D341Med (cell line): Measurements from ENCODE around the gene FBXO15.

ENCODE experiments used
- DNase-seq: peaks from one replicate; pipeline ENCODE4 v3.0.0; 2012; ENCODE audit warnings: low spot score

The FBXO15 gene

DNA sequence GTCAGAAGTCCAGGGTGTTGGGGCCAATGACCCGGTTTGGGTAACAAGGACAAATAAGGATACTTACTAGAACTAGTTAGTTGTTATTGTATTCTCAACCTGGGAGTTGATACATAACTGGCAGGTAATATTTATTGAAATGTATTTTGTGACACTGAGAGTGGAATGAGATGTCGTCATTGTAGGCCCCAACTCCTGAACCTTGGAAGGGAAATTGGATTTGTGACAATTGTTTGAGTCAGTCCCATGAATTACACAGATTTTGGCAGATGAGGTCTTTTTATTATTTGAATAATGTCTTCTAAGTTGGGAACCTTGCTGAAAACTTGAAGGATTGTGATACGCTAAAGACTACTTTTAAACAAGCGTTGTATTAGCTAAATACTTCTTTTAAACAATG is 5.7 kb upstream of the FBXO15 start:
- DNase-seq, result no peak

GRCh38 chr18:74152857-74153256 is 5.2 kb upstream of the FBXO15 start:
- DNase-seq, result no peak

DNA sequence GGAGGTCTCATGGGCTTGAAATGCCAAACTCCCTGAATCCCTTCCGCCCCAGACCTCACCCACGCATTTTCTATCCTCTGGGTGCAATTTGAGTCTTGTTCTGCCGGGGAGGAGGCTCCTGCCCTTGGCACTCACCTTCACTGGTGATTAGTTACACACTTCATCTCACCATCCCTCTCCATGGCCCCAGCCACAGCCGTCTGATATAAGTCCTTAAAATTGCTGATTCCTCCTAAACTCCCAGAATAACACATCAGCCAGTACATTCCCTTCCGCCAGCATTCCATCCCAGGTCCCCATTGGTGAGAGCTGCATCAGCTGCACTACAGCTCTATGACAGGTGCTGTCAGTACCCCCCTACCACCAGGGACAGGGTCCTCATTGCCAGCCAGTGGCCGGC is 4.6 kb upstream of the FBXO15 start:
- DNase-seq, result no peak

DNA sequence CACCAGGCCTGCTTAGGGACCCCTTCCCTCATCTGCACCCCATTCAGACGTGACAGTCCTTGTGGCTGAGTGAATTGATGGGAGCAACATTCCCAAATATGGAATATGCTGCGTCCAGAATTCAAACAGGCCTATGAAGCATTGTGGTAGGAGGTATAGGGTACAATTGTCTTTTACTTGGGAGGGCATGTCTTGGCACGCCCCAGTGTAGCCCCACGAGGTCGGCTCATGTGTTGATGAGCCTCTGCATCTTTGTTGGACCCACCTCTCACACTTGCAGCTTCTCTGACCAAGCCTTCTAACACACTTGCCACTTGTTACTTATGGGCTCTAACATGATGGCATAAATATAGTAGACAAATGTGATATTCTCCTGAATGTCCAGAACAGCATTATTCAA is 2.2 kb upstream of the FBXO15 start:
- DNase-seq, result no peak

GRCh38 chr18:74148543-74149070 is 973 bp upstream of the FBXO15 start:
- no peak for DNase-seq

GRCh38 chr18:74147491-74147778 is 199 bp downstream of the FBXO15 start:
- no peak for DNase-seq

DNA sequence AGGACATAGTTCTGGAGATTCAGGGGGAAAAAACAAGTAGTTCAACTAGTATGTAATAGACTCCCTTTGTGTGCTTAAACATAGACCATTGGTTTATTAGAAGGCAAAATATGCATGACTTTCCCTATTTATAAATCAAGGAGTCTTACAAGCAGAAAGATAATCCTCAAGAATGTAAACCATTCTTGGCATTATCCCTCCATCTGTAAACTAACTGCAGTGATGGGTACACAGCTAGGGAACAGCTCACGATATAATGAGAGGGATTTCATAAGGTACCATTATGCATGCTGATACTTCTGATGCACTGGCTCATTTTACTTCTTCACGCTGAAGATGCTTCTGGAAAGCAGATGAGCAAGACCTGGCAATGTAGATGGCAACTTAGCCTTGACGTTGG is 878 bp downstream of the FBXO15 start:
- DNase-seq, result no peak

- no peak for DNase-seq
These were observed 5.4 kb downstream of the FBXO15 start for GRCh38 chr18:74142252-74142651.

DNA sequence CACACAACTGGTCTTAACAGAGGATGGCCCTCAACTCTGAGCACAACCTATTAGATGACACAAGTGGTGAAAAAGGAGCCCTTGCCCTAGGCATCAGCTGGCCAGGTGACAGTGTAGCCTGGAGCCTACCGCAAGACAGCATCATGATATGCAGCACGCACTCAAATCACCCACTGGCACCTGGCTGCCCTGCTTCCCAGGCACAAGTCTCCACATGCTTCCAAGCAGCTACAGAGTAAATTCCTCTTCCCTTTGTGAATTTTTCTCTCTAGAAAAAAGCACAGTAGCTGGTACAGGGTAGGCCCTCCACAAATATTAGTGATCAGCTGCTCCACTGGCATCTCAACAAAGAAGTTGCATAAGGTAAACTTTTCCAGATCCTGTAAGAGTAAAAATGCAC is 6.0 kb downstream of the FBXO15 start:
- DNase-seq, result no peak

- no peak for DNase-seq
These were observed 7.1 kb downstream of the FBXO15 start for GRCh38 chr18:74140582-74140981.

DNA sequence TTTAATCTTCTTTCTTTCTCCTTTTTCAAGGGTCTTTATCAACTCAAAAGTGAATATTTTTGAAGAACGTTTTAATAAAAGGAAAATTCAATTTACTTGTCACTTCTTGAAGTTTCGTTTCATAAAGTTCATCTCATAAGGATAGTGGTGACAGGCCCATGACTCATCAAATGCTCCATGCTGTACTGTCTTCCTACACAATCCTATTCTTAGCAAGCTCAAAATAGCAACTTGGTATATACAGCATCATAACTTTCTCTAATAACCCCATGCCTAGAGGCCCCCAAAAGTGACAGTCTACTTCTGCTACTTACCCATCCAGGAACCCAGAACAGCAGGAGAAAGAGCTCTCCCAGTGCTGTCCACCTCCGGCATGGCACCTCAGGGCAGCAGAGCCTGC is 7.7 kb downstream of the FBXO15 start:
- no peak for DNase-seq

GRCh38 chr18:74139411-74139810 is 8.2 kb downstream of the FBXO15 start:
- no peak for DNase-seq

DNA sequence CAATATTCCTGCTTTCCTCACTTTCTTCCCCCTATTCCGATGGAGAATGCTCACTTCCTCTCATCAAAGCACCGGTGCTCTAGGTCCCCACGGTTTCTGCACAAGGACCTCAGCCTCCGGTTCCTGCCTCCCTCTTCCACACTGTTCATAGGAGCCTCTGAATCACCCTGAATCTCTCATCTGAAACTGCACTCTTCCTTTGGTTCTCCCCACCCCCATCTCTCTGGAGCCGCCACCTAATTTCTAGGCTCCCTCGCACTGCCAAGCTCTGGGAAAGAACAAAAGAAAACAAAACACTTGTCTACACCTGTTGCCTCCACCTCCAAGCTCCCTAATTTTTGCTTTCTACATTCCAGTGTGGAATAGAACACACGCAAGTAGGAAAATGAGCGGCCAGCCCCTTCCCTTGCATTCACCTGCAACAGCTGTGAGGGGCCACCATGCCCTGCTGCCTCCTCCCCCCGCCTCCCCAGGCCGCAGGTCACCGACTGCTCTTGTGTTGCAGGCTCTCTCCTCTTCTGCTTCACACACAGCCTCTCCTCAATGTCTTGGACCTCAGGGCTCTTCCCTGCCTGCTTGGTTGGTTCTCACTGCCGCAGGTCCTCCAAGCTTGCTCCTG is 9.6 kb downstream of the FBXO15 start:
- no peak for DNase-seq

- no peak for DNase-seq
These were observed 15.4 kb downstream of the FBXO15 start for GRCh38 chr18:74132201-74132600.

- no peak for DNase-seq
These were observed 16.5 kb downstream of the FBXO15 start for GRCh38 chr18:74131124-74131523.

DNA sequence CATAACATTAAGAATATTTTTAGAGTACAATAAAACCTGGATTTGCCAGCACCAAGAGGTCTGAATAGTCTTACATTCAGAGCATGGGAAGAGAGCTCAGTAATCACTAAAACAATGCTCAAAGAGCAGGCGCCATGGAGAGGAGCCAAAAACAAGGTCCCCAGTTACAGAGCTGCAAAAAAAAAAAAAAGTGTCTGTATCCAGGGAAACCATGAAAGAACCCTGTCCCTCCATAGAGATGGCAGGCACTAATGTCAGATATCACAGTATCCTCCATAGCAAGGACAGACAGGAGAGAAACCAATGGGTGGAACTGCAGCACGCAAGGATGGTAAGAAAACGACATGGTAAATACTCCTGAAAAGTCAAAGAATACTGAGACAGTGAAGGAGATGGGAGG is 19.5 kb downstream of the FBXO15 start:
- no peak for DNase-seq

DNA sequence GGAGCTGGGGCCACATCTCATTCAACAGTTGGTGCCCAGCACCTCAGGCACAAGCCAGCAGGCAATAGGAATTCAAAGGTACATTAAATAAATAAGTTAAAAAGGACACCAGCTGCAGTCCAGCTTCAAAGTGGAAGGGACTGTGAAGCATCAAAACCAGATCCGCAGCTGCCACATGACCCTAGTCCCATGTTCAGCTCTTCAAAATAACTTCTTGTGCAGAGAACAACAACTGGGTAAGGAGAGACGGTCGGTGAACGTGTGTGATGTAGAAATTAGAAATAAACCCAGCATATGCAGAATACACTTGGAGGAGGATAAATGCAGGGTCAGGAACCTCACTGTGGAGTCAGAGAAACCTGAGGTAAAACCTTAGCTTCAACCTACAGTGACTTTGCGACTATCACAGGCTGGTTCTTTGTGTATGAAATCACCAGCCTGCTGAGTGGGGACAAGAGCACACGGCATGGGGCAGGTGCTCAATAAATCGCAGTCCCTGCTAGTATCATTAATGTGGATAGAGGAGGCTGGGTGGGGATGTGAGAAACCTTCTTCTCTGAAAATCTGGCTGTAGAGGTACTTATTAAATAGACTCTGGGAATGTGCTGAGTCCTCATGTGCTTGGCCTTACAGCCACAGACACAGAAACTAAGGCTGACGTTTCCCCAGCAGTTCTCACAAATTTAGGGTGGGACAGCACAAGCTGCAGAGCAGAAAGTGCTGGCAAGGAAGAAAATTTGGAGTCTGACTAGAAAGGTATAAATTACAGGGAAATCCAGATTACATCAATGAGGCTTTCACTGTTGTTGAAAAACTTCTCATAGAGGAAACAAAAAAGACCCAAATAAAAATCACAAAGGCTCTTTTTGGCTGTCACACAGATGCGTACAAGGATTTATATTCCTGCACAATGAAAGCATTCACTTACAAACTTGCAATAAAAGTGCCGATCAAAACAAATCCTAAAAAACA is 20.7 kb downstream of the FBXO15 start:
- no peak for DNase-seq

DNA sequence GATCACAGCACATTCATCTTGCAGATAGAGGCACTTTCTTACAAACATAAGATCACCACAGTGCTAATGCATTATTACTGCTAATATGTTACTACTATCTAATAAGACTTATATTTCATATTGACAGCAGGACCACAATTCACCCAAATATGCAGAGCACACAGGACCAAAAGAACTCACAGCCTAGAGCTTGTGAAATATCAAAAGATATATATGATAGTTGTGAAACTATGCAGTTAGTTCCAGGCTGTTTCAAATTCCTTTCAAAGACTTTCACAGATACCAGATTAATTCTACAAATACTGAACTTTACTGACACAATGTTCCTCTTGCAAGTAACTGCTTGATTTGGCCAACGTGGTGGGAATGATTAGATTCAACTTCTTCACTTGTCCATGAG is 23.0 kb downstream of the FBXO15 start:
- DNase-seq, result no peak

DNA sequence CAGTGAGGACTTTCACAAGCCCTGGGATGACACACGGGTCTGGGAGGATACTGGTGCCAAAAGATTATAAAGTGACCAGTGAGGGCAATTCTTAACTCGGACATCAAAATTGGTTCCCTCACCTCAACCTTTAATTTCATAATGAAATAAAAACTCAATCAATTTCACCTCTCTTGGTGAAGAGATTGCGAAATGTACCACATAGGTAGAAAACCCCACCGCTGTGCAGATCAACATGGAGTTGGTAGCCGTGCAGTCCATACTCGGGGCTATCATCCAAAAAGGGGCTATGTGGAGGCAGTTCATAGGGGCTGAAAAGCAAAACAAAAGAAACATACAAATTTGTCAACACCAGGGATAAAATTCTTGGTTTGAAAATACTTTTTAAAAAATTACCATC is 24.4 kb downstream of the FBXO15 start:
- DNase-seq, result no peak

GRCh38 chr18:74116633-74117554 is 30.7 kb downstream of the FBXO15 start:
- no peak for DNase-seq

DNA sequence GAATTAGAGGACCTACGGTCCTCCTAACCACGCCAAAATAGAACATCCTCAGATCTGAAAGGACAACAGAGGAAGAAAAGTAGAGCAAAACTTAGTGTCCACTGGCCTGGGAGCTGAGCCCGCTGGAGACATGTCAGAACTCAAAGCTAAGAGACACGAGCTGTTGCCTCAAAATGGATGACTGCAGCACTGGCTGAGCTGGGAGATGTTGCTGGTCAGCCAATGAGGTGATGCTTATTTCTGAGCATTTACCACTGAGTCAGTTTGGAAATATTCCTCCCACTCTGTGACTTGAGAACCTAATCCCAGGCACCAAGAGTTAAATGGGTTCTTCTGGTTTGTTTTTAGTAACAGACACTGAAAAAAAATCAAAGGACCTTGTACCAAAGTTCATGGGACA is 32.6 kb downstream of the FBXO15 start:
- no peak for DNase-seq

DNA sequence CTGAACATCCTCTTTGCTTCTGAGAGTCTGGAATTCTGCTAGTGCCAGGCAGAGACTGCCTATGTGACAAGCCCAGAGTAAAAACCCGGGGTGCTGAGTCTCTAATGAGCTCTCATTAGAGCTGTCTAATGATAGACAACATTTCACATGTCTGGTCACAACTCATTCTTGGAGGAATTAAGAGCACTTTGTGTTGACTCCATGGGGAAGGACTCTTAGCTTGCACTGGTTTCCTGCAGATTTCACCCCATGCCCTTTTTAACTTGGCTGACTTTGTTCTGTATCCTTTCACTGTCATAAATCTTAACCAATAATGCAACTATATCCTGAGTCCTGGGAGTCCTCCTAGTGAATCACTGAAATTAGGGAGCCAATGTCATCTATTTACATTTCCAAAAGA is 33.5 kb downstream of the FBXO15 start:
- no peak for DNase-seq

- DNase-seq, result no peak
These were observed 33.9 kb downstream of the FBXO15 start for GRCh38 chr18:74113711-74114110.
